ENCODE measurements around the gene KRT1.

DNA sequence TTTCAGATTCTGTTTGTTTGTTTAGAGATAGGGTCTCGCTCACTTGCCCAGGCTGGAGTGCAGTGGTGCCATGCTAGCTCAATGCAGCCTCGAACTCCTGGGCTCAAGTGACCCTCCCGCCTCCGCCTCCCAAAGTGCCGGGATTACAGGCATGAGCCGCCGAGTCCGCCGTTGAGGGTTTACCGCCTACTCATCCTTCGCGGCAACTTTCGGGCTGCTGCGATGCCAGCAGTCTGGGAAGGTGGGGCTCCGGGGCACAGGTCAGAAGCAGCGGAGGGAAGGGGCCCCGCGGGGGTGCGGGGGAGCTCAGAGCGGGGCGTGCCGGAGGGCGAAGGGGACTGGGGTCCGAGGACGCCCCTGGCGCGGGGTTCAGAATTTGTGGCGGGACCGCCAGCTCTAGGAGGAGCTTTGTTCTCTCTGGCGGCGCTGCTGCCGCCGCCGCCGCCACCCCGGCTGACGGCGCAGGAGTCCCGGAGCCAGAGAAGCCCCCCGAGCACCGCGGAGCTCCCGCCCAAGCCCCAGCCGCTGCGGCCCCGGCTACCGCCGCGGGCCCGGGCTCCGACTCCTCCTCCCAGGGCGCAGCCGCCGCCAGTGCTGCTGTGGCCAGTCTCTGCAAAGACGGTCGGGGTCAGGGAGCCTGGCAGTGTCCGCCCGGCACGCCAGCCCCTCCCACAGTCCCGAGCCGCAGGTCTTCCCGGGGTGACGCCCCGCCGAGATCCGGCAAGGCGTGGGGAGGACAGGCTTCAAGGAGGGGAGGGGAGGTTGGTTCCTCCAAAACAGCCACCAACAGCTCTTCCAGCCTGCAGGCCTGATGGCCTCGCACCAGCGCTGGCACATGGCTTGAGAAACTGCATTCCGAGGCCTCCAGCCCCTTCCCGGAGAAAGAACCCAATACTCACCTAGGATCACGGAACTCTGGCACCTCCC, 34.0 kb upstream of the KRT1 start:
- TF ChIP-seq, protein P1, sequence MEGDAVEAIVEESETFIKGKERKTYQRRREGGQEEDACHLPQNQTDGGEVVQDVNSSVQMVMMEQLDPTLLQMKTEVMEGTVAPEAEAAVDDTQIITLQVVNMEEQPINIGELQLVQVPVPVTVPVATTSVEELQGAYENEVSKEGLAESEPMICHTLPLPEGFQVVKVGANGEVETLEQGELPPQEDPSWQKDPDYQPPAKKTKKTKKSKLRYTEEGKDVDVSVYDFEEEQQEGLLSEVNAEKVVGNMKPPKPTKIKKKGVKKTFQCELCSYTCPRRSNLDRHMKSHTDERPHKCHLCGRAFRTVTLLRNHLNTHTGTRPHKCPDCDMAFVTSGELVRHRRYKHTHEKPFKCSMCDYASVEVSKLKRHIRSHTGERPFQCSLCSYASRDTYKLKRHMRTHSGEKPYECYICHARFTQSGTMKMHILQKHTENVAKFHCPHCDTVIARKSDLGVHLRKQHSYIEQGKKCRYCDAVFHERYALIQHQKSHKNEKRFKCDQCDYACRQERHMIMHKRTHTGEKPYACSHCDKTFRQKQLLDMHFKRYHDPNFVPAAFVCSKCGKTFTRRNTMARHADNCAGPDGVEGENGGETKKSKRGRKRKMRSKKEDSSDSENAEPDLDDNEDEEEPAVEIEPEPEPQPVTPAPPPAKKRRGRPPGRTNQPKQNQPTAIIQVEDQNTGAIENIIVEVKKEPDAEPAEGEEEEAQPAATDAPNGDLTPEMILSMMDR (conservative IDR thresholded peaks at IDR 0.05 in 1 of 2, IDR thresholded peaks at IDR 0.05 in 1 of 2; ENCODE audit: low read depth in 1 of 2, low read length in 2 of 2) = no peak
- TF ChIP-seq EZH2 (IDR thresholded peaks at IDR 0.05; ENCODE audit: low read length, missing control alignments) = peak; percentile 69

Measured in fibroblast of lung (primary cell).